GM19397 (cell line): Measurements from ENCODE around the gene SULT1C3.

ENCODE experiments used
- ATAC-seq: cut with Tn5 transposase; IDR thresholded peaks from one replicate; pipeline ENCODE4 v1.9.1; 2021; ENCODE audit warnings: mild to moderate bottlenecking, moderate library complexity; ENCODE audit not compliant: unreplicated experiment

The SULT1C3 gene

GRCh38 chr2:108239786-108240185 lies at the start of gene SULT1C3:
TSS of gene SULT1C3 (plus strand) at chr2:108239968. CDS start at chr2:108247195, 7,227 bp downstream.
- no peak for ATAC-seq

DNA sequence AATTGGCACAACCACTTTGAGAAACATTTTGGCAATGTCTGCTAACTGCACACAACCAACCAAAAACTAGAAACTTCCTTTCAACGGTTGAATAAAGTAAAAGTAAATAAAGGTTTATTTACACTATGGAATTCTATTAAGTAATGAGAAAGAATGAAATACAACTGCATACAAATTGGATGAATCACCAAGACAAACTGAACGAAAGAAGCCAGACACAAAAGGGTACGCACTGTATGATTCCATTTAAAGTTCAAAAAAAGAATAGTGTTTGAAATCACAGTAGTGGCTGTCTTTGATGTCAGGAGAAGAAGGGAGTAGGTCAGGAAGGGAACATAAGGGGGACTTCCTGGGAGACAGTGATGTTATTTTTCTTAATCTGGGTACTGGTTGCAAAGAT lies 46.5 kb upstream of the SULT1C3 start:
- ATAC-seq: no peak

- no peak for ATAC-seq
Measured at GRCh38 chr2:108194409-108195132, 45.2 kb upstream of the SULT1C3 start.

DNA sequence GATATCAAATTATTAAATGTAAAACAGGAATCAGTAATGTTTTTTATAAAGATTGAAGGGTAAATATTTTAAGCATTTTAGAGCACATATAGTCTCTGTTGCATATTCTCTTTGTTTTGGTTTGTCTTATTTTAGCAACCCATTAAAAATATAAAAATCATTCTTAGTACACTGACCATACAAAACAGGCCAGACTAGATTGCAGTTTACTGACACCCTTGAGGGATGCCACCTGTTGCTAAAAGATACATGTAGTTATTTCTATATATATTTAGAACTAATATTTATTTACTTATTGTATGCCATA lies 44.7 kb upstream of the SULT1C3 start:
- no peak for ATAC-seq

- ATAC-seq: no peak
Measured at GRCh38 chr2:108199726-108200125, 40.0 kb upstream of the SULT1C3 start.

- ATAC-seq: no peak
Measured at GRCh38 chr2:108200569-108200968, 39.2 kb upstream of the SULT1C3 start.

GRCh38 chr2:108212671-108213070 lies 27.1 kb upstream of the SULT1C3 start:
- ATAC-seq: no peak

GRCh38 chr2:108215794-108216211 lies 24.0 kb upstream of the SULT1C3 start:
- no peak for ATAC-seq

DNA sequence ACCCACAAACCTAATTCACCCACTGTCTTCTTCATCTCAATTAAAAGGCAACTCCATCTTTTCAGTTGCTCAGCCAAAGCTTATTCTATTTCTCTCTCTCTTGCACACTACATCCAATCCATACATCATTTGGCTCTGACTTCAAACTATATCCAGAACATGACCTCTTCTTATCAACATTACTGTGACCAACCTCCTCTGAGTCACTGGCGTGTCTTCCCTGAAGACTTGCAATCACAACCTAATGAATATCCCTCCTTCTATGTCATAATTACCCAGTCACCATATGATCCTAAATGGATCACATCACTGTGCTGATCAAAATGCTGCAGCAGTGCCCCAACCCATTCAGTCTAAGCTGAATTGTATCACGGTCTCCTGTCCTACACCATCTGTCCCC lies 22.6 kb upstream of the SULT1C3 start:
- no peak for ATAC-seq

DNA sequence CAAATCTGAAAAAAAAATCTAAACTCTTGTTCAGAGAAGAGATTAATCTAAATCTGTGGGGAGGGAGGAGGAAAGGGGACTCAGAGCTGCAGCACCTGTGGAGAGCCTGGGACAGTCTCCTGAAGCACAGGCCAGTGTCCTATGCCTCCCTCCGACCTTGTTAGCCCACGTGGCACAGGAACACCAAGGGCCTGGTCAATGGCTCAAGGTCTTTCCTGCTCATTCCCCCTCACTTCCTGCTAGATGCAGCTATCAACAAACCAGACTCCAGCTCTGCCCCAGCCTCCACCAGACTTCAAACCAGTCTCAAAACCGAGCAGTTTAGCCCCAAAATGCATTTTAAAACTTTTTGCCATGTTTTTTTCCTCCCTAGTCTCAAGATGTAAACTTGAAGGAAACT lies 20.1 kb upstream of the SULT1C3 start:
- ATAC-seq: no peak

DNA sequence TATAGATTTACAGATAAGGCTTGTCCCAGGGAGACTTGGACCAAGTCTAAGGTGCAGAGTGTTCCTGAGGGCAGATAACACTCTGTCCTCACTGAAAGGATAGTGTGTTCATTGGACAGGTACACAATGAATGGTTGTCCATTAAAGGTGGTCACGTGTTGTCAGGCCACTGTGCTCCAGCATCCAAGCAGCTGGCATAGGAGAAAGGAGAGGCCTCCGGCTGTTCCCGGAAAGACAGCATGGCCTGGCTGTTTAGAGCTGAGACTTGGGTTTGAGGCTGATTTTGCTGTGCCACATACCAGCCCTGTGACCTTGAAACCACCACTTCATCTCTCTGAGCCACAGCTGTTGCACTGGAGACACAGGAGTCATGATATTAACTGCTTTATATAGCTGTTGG lies 19.6 kb upstream of the SULT1C3 start:
- no peak for ATAC-seq

- no peak for ATAC-seq
Measured at GRCh38 chr2:108220942-108221541, 18.7 kb upstream of the SULT1C3 start.

GRCh38 chr2:108222261-108222660 lies 17.5 kb upstream of the SULT1C3 start:
- ATAC-seq: no peak

DNA sequence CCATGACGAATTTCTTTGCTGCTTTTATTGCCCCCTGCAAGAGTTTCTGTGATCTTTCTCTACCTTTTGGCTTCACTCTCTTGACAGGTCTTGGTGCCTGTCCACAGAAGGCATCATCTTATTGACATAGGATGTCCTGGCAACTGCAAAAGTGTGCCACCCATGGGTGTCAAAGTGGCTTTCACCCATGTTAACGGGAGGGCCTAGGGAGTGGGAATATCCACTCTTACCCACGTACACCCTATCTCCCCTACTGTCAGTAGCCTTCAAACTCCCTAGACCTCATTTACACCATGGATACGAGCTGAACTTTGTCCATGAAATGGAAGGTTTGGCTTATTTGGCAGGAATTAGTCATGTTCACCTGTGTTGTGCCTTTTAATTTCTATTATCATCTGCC lies 16.2 kb upstream of the SULT1C3 start:
- ATAC-seq: no peak

GRCh38 chr2:108224022-108224421 lies 15.7 kb upstream of the SULT1C3 start:
- ATAC-seq: no peak

- ATAC-seq: no peak
Measured at GRCh38 chr2:108226564-108226963, 13.2 kb upstream of the SULT1C3 start.

GRCh38 chr2:108228006-108228405 lies 11.8 kb upstream of the SULT1C3 start:
- ATAC-seq: no peak

DNA sequence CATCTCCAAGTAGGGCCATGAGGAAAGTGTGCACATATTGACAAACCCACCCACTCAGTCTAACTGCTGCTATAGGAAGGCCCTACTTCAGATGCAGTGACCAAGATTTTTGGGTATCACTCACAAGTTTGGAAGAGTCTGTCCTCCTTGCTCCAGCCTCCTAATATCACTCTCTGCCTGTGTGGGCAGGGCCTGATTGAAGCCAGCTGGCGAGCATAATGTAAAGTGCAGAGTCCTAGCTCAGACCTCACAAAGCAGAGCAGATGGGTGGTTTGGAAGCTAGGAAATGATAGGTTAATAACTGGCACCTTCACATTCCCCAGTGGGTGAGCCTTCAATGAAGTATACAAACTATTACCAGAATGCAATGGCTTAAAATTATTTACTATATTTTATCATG lies 11.2 kb upstream of the SULT1C3 start:
- ATAC-seq: no peak

GRCh38 chr2:108229875-108230274 lies 9.9 kb upstream of the SULT1C3 start:
- ATAC-seq: no peak

DNA sequence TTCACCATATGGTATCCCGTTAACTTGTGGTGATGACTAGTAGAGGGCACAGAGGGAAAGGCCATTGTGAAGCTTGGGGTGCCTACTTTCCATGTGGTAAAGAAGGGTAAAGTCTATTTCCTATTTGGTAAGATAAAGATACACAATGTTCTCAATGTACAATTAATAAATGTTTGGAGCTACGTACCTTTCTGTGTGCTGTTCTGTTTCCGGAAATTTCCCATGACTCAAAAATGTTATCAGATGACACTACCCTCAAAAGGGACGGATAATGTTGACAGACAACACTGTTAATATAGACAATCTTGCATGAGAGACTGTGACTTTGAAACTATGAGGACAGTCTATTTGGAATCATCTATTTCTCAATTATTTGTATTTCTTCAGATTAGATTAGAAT lies 4.2 kb upstream of the SULT1C3 start:
- no peak for ATAC-seq

GRCh38 chr2:108236676-108237335 lies 3.0 kb upstream of the SULT1C3 start:
- ATAC-seq: no peak

DNA sequence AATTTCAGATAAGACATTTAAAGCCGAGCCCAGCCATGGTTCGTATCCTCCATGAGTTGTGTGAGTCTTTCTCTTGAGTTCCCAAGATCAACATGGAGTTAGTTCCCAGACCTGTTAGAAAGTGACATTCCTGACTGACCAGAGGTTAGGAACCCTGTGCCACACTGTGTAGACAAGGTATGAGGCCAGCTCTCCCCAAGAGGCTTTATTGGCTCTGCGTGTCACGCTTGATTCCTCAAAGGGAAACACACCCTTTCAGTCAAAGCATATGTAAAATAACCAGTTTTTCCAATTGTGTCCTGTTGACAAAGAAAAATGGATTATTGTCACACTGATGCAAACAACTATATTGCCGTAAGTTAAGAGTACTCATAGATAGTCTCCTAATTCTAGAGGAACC lies 1.2 kb downstream of the SULT1C3 start:
- no peak for ATAC-seq
